GF-D8 (cell line): ENCODE measurements around the gene MYH9.

Experiments
- DNase-seq: peaks from one replicate; lab custom pipeline; 2025; lab: John Stamatoyannopoulos, UW

MYH9 gene

GRCh38 chr22:36367479-36367878 lies 20.3 kb downstream of the MYH9 start:
- DNase-seq: no peak

- no peak for DNase-seq
Observed at GRCh38 chr22:36367066-36367465, 20.7 kb downstream of the MYH9 start.

GRCh38 chr22:36366291-36366708 lies 21.5 kb downstream of the MYH9 start:
- DNase-seq: no peak

GRCh38 chr22:36365020-36365411 lies 22.8 kb downstream of the MYH9 start:
- DNase-seq: no peak

GRCh38 chr22:36364255-36365019 lies 23.3 kb downstream of the MYH9 start:
- no peak for DNase-seq

- DNase-seq: no peak
Observed at GRCh38 chr22:36363349-36363981, 24.3 kb downstream of the MYH9 start.

GRCh38 chr22:36362932-36363331 lies 24.8 kb downstream of the MYH9 start:
- no peak for DNase-seq

- no peak for DNase-seq
Observed at GRCh38 chr22:36362075-36362474, 25.7 kb downstream of the MYH9 start.

- DNase-seq: no peak
Observed at GRCh38 chr22:36360871-36361383, 26.8 kb downstream of the MYH9 start.

- no peak for DNase-seq
Observed at GRCh38 chr22:36360011-36360410, 27.8 kb downstream of the MYH9 start.

- no peak for DNase-seq
Observed at GRCh38 chr22:36359470-36359996, 28.2 kb downstream of the MYH9 start.

- DNase-seq: no peak
Observed at GRCh38 chr22:36358533-36359469, 29.0 kb downstream of the MYH9 start.

GRCh38 chr22:36356708-36357624 lies 30.8 kb downstream of the MYH9 start:
- DNase-seq: no peak

- DNase-seq: no peak
Observed at GRCh38 chr22:36355894-36356293, 31.9 kb downstream of the MYH9 start.

GRCh38 chr22:36355362-36355761 lies 32.4 kb downstream of the MYH9 start:
- DNase-seq: no peak

- no peak for DNase-seq
Observed at GRCh38 chr22:36352803-36353507, 34.8 kb downstream of the MYH9 start.

GRCh38 chr22:36351921-36352802 lies 35.6 kb downstream of the MYH9 start:
- DNase-seq: no peak

- DNase-seq: no peak
Observed at GRCh38 chr22:36350751-36351594, 36.8 kb downstream of the MYH9 start.
